Left cardiac atrium (tissue), 4 donors: ENCODE measurements around the gene UBXN11. TPM values are rescaled to one million over a fixed set of nuclear protein-coding genes. Genes with fewer than 3 reads are reported as not detected.

Experiments used
- ATAC-seq, 2 donors: fragments of 200-7000 bp; cut with Tn5 transposase; one replicate each; pipeline ENCODE4 v1.9.1; 2020; ENCODE audit warnings: mild to moderate bottlenecking in 2 of 2, moderate library complexity in 2 of 2
- DNase-seq: peaks from one replicate; pipeline ENCODE4 v3.0.0-alpha.2; 2020
- intact Hi-C, 2 donors: fragments of 100-400 bp; cut with DNase I; formaldehyde crosslinking; loops; one replicate each; pipeline versions ENCODE4 v1.14.1 to v1.15.1; 2022 to 2023
- long read RNA-seq: library from polyadenylated mRNA; unstranded; transcript quantifications from one replicate; pipeline ENCODE4 v2.0.0, GENCODE V29; 2021
- total RNA-seq, 2 donors: library from RNA; stranded (reverse); fragmentation: NEBNext Ultra II Directional; extraction: Animal tissue kit (Norgen Biotek cat#: 25700); gene quantifications; one replicate each; pipeline ENCODE4 v1.2.1, GENCODE V29; 2021
- donor health status: DM: no; HTN: yes; CAD: no.
- donor health status: DM: no; HTN: yes; CAD: no; lungs with severe emphysema.
- donor health status: DM: yes; HTN: yes; CAD: no.
- donor health status: Dilated cardiomyopathy.

The UBXN11 gene, protein sequence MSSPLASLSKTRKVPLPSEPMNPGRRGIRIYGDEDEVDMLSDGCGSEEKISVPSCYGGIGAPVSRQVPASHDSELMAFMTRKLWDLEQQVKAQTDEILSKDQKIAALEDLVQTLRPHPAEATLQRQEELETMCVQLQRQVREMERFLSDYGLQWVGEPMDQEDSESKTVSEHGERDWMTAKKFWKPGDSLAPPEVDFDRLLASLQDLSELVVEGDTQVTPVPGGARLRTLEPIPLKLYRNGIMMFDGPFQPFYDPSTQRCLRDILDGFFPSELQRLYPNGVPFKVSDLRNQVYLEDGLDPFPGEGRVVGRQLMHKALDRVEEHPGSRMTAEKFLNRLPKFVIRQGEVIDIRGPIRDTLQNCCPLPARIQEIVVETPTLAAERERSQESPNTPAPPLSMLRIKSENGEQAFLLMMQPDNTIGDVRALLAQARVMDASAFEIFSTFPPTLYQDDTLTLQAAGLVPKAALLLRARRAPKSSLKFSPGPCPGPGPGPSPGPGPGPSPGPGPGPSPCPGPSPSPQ
- total RNA-seq = 10 to 100 TPM; 14.5 to 15.7 TPM
- long read RNA-seq, partial matches to known transcripts = 1 of 37 reads
- long read RNA-seq, other reads (novel, unspliced or antisense) = 30 of 37 reads

DNA sequence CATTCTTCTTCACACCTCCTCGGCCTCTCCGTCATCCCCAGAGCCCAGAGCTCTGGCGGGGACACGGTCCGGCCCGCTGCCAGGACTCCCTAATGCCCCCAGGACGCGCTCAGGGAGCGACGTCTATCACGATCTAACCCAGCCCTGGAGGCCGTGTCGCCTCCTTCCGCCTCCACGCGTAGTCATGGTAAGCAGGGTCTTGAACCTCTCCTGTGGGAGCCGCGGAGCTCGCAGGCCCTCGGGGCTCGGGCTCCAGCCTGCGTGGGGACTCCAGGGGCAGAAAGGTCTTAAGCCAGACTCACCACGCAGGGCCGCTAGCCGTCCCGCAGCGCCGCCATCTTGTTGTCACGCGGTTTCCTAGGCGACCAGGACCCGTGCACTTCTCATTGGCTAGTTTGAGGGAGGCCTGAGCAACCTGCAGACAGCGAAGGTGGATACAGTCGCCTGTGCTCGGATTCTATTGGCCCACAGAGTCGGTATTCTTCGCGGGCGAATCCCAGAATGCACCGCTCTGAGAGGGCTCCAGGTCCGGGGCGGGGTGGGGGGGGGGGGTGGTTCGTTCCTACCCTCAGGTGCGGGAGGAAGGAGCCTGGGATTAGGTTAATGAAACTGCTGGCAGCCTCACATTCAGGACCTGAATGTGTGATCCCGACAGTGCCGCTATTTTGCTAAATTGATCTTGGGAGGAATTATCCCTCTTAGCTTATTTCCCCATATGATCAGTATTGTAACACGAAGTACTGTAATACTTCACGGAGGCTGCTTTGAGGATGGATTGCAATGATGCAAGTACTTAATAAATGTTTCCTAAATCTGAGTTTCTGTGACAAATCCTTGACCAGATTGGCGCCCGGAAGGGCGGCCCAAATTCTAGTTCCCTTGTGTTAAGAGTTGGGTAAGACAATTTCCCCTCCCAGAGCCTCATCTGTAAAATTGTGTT, at the start of gene UBXN11:
TSS of gene UBXN11 (minus strand) at position 347 of the 940 bp plus-strand sequence. CDS start 3,753 bp downstream, outside the sequence.
- ATAC-seq (peak; percentile 98 to 99), DNase-seq (peak; percentile 93)
- intact Hi-C loops = no loop called here

DNA sequence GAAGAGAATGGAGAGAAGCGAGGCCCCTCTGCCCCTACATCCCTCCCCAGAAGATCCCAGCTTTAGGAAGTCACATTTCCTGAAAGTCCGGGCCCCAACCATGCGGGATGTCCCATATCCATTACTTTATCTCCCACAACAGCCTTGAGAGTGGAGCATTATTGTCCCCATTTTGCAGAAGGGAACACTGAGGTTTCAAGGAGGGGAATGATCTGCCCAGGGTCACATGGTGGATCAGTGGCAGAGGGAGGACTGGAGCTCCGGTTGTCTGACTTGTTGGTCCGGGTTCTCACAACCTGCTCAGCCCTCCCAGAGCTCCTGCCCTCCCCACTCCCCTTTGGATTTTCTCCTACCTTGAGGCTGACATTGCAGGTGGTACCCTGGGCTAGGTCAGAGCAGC, 49.7 kb upstream of the UBXN11 start:
- intact Hi-C loops = no loop called here

DNA sequence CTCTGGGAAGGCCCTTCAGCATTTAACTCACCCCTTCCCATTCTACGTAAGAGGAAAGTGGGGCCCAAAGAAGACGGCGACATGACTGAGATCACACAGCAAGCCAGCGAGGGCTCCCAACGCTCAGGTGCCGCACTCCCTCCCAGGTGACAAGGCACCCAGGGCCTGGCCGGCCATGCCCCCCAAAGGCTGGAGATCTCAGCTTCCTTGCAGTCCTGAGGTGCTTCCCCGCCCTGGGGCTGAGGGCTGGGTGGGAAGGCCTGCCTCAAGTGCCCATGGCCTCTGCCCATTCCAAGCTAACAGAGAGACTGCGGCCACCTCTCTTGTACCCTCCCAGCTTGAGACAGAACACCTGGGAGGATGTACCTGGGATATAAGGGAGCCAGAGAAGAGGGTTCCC, 48.5 kb upstream of the UBXN11 start:
- intact Hi-C loops = no loop called here
- DNase-seq (no peak), ATAC-seq (no peak)

More for the DNA sequence above, 49.7 kb upstream of the UBXN11 start:
- no peak for DNase-seq
- no peak for ATAC-seq

DNA sequence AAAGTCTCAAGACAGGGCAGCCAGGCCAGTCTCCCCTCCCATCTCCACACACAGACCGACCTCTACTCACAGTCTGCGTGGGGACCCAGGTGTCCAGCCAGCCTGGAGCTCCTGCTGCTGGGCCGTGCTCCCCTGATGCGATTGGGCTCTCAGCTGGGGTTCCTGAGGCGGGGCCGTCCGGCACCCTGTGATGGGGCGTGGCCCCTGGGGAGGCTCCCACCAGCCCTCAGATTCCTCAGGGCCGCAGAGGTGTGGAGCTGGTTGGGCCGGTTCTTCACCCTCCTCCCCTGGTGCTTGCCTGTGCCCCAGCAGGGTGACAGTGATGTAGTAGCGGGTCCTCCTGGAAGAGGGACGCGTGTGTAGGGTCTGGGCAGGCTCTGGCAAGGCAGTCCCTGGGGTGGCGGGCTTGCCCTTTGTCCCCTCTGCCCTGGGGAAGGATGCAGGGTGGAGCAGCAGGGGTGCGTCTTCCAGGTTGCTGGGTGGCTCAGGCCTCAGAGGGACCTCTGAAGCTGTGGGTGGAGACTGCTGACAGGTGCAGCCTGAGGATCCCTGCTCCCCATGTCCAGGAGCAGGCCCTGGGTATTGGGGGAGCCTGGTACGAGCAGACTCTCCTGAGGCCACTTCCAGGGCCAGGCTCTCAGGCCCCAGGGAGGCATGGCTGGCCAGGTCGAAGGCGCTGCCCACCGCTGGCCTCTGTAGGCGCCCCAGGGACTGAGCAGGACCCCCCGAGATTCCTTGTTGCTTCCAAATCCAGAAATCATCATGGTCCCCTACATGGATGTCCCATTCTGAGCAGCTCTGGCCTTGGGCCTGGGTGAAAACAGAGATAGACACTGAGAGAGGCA, 47.8 kb upstream of the UBXN11 start, which contains the start of gene CRYBG2:
TSS of gene CRYBG2 (minus strand) at position 155 of the 845 bp plus-strand sequence. CDS start 7,473 bp downstream, outside the sequence.
- DNase-seq (no peak), ATAC-seq (no peak)
- intact Hi-C loops = no loop called here

DNA sequence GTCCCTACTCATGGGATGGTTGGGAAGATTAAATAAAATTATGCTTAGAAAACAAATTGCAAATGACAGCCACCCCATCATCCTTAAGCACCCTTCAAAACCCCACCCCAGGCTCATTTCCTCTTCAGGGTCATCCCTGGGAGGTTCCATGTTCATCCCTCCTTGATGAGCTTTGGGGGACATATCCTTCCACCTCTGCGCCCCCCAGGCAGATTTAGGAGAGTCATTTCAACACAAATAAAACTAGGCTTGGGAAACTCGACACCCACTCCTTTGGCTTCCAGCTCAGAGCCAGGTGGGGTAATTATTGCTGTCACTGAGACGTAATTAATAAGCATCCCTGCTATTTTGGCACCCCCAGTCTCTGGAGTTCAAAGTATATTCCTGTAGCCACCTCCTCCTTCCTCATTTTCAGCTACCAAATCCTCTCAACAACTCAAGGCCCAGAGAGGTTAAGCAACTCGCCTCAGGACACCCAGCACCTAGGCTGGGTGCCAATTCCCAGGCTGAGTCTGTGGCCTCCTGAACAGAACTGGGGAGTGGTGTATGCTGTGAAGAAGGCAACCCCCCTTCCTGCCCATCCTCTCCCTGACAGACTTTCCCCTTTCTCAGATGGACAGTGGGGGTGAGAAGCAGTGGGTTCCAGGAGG, 46.9 kb upstream of the UBXN11 start:
- ATAC-seq (no peak), DNase-seq (no peak)
- intact Hi-C loops = no loop called here

DNA sequence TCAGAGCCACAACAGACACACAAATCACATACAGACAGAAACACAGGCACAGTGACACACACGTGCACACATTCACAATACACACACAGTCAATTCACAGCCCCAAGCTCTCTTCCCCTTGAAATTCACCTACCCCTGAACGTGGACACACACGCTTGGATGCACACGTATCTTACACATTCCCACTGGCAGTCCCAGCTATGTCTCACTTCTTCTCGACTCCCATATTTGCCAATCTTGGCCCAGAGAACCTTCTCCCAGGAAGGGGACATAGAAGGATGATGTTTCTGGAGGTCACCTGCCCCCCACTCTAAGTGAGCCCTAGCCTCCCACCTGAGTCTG, 45.9 kb upstream of the UBXN11 start:
- ATAC-seq = no peak
- no peak for DNase-seq
- intact Hi-C loops = no loop called here

DNA sequence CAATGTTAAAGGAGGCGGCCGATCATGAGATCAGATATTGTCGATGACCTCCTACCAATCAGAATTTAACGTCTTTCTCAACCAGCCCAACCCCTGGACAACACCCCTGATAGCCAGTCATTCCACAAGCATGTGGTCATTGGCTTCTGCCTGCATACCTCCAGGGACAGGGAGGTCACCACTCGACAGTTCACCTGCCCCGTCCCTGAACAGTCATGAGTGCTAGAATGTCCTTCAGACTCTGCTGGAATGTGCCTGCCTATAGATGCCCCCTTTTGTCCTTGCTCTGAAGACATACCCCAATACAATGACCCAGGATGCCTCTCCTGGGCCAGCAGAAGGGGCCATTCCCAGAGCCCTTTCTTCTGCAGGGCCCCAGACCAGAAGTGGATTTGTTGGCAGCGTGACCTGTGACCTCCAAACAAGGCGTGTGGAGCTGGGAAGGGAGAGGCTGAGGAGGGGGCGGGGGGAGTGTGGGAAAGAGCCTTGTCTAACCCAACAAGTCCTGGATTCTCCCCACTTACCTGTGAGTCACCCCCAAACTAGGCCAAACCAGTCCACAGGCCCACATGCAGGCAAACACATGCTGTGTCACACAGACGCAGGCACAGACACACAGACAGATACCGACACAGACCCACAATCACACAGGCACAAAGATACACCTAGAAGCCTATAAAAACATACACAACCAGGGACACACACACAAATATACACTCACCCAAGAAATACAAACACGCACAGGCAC, 45.3 kb upstream of the UBXN11 start:
- no peak for ATAC-seq
- intact Hi-C loops = no loop called here
- DNase-seq = no peak

DNA sequence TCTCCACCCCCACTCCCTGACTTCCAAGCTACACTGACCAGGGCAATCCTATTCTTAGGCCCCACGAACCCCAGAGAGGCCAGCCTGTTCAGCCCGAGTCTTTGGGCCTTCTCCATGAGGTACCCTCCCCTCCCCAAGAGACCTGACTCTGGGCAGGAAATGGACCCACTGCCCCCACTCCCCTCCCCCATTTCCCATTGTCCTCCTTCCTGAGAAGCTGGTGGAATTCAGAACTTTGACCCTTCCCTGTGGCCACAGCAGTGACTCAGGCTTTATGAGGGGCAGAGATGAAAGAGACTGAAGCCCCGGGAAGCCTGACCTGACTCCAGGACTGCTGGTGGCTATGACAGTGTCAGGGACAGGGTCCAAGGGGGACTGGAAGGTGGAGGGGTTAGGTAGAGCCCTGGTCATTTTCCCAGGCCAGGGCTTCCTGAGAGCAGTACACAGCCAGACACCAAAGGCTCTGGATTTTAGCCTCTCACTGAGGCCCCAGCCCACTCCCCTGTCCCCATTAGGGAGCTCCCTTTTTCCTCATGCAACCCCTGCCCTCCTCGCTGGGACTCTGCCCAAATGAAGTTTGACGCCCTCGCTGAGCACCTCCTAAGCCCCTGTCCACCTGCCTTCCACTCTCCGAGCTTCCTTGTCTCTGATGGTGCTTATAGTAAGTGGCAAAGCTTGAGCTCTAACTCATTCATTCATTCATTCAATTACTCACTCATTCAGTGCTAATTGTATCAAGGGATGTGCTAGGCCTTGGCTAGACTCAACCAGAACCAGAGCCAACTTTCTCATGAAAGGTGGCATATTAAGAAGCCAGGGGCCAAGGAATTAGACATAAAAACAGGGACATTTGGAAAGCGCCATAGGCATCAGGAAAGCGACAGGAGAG, 44.5 kb upstream of the UBXN11 start:
- intact Hi-C loops = no loop called here
- no peak for DNase-seq
- ATAC-seq = no peak

DNA sequence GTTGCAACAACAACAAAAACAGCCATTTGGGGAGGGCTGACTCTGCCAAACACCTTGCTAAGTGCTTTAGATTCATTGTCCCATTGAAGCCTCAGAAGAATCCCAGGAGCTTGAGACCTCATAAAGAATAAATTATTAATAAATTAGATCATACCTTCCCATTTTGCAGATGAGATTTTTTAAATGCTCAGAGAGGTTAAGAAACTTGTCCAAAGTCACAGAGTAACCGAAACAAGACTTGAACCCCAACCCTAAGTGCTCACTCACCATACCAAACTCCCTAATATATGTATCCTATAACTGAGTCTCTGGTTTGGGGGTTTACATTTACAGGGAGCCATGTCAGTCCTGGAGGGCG, 43.9 kb upstream of the UBXN11 start:
- ATAC-seq = no peak
- DNase-seq = no peak
- intact Hi-C loops = no loop called here

DNA sequence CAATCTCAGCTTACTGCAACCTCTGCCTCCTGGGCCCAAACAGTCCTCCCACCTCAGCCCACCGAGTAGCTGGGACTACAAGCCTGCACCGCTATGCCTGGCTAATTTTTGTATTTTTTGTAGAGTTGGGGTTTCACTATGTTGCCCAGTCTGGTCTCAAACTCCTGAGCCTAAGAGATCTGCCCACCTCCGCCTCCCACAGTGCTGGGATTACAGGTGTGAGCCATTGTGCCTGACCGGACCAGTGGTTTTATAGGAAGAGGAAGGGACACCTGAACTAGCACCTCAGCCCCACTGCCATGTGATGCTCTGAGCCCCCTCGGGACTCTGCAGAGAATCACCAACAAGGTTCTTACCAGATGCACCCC, 43.4 kb upstream of the UBXN11 start:
- intact Hi-C loops = no loop called here
- ATAC-seq = no peak
- DNase-seq = no peak

DNA sequence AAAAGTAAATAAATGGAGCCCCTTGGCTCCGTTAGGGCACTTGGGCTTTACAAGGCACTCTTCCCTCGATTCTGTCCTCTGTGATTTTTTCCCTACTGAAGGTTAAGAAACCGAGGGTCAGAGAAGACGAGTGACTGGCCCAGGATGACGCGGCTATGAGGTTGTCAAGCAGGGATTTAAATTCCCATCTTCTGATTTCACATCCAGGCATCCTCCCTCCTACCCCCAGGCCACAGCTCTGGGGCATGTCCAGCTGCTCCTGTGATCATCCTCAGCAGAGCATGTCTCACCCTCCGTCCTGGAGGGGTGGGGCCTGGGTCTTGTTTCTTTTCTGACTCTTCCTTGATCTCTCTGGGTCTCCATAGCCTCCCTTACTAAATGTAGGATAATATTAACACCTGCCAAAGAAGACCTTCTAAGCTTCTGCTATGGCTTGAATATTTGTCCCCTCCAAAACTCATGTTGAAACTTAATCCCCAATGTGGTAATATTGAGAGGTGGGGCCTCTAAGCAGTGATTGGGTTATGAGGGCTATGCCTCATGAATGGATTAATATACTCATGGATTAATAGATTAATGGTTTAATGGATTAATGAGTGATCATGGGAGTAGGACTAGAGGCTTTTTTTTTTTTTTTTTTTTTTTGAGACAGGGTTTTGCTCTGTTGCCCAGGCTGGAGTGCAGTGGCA, 42.9 kb upstream of the UBXN11 start:
- DNase-seq = no peak
- intact Hi-C loops = no loop called here
- no peak for ATAC-seq

DNA sequence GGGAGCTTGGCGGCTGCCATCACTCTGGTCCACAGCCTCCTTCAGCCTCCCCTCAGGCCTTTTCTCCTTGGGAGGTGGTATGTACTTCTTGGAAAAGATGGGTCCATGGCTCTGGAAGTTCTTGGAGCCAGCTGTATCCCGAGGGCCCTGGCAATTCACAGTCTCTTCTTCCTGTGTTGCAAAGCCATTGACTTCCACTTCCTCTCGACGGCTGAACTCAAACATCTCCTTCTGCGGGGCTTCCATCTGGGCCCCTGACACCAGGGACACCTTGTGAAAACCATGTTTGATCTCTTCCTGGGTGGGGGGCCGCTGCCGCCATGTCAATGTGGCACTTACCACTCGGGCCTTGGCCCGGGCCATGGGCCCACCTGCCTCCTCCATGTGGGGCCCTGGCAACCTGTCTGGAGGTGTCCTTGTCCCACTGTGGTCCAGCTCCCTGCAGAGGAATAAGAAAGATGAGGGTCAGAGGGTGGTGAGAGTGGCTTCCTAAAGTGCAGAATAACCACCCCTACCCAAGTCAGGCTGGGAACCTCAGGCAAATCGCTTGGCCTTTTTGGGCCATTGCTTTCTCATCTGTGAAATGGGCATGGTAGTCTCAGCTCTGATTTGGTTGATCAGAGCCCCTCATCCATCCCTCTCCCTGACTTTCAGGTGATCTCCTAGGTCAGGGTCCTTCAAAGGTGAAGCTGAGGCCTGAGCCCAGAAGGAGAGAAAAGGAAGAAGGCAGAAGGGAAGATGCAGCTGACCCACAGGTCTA, 40.0 kb upstream of the UBXN11 start:
- no peak for ATAC-seq
- intact Hi-C loops = no loop called here
- no peak for DNase-seq

DNA sequence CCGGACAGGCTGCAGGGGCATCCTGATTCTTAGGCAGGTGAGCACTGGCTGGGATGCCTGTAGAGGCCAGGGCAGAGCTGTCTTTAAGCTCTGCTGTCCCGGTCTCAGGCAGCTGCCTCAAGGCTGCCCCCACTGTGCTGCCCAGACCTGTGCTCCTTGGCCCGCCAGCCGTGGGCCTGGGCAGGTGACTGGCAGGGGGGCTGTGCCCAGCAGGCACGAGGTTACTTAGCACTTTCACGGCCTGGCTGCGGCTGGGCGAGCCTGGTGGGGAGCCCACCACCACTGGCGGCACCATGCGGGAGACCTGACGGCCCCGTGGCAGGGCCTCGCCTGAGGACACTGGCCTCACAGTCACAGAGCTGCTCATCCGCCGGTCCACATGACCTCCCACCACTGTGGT, 39.3 kb upstream of the UBXN11 start:
- intact Hi-C loops = no loop called here
- no peak for ATAC-seq
- no peak for DNase-seq

DNA sequence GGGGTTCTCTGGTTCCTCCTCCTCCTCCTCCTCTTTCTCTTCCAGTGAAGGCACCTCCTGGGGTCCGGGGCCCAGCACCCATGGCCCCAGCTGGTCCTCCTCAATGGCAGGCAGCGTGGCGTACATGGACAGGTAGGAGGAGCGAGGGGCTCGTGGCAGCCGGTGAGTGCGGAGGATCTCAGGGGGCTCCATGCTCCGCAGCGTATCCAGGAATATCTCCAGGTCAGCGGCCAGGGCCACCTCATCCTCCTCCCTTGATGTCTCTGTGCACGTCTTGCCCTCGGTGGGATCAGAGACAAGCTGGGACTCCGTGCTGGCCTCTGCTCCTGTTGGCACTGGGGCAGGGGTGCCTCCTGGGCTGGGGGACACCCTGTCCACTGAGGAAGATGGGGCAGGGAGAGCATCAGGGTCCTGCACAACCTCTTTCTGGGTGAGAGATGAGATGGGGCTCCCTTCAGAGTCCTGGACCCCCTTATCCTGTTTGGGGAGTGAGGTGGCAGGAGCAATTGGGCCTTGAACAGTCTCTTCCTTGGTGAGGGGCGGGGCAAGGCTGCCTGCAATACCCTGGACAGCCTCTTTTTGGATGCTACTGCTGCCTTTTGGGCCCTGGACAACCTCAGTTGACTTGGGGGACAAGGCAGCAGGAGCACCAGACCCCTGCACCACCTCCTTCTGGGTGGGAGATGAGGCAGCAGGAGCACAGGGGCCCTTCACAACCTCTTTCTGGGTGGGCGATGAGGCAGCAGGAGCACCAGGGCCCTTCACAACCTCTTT, 37.9 kb upstream of the UBXN11 start:
- no peak for DNase-seq
- intact Hi-C loops = no loop called here
- ATAC-seq = no peak

DNA sequence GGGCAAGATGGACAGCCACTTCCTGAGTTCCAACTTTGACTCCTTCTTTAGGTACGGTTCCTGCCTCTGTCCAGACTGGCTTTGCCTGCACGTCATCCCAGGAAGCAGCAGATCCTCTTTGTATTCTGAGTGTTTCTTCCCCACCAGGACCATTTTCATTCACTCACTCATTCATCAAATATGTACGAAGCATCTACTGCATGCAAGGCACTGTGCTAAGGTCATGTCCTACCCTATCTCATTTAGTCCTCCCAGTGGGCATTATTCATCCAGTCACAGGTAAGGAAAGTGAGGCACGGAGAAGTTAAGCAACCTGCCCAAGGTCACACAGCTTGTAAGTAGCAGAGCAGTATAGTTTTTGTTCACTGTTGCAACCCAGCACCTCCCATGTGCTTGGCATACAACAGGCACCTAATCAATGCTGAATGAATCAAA, 33.6 kb upstream of the UBXN11 start:
- ATAC-seq (no peak), DNase-seq (no peak)
- intact Hi-C loops = no loop called here
